ENCODE data around the gene PTGS1.
"Not testable (repeated sequence)": the region's sequence is repeated elsewhere in the genome, so short reads cannot be mapped to it uniquely, and the experiment has no call there.

PTGS1 gene

GRCh38 chr9:122354536-122355199, 16.2 kb upstream of the PTGS1 start:
- CTCF ChIA-PET: interaction anchor here (3.3 to 11.2 kb wide), 2 partner anchors 230 to 255 kb away, joined by 12 to 303 read pairs; no protein-coding TSS in a partner anchor
- Mint-ChIP-seq H3K36me3 (no peaks in the 10 kb centered on the region), H3K4me1 (no peaks in the 10 kb centered on the region), H3K4me3 (no peak overlapping the region), H3K27me3 (peaks cover 14% of the 10 kb centered on the region), H3K9me3 (peaks cover 4% of the 10 kb centered on the region), H3K27ac (no peak overlapping the region)
- DNase-seq: no peak

- Mint-ChIP-seq H3K4me3 (no peak overlapping the region), H3K36me3 (no peaks in the 10 kb centered on the region), H3K4me1 (no peaks in the 10 kb centered on the region), H3K27me3 (peaks cover 9% of the 10 kb centered on the region), H3K9me3 (peaks cover 4% of the 10 kb centered on the region), H3K27ac (no peak overlapping the region)
- no peak for DNase-seq
- CTCF ChIA-PET: interaction anchor here (3.3 to 11.2 kb wide), 2 partner anchors 231 to 256 kb away, joined by 12 to 303 read pairs; no protein-coding TSS in a partner anchor
These were observed 15.4 kb upstream of the PTGS1 start for GRCh38 chr9:122355336-122355875.

DNA sequence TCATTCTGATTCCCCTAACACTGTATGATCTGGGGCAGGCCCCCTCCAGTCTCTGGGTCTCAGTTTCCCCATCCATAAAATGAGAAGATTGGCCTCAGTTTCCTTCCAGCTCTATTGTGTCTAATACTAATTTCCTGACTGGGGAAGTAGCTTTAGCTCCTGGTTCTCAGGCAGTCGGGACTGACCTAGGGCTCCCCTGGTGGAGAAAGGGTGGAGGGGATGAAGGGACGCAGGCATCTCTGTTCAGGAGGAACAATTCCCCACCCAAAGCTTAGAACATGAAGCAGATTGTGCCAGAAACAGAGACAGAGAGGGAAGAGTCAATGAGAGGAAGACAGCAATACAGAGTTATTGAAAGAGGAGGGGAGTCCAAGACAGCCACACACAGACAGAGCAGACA, 14.2 kb upstream of the PTGS1 start:
- no peak overlapping the region for H3K27ac Mint-ChIP-seq
- H3K4me1 Mint-ChIP-seq: no peaks in the 10 kb centered on the region
- DNase-seq: no peak
- H3K27me3 Mint-ChIP-seq: peaks cover 13% of the 10 kb centered on the region
- H3K4me3 Mint-ChIP-seq: no peak overlapping the region
- CTCF ChIA-PET: interaction anchor here (0.6 to 11.2 kb wide), 3 partner anchors 209 to 258 kb away, joined by 3 to 303 read pairs (median 4); no protein-coding TSS in a partner anchor
- no peaks in the 10 kb centered on the region for H3K36me3 Mint-ChIP-seq
- peaks cover 4% of the 10 kb centered on the region for H3K9me3 Mint-ChIP-seq

GRCh38 chr9:122360891-122361290, 9.9 kb upstream of the PTGS1 start:
- peaks cover 12% of the 10 kb centered on the region for H3K27me3 Mint-ChIP-seq
- CTCF ChIA-PET: interaction anchor here (1.2 kb wide), 1 partner anchor 10 kb away, joined by 4 read pairs; no protein-coding TSS in a partner anchor
- no peaks in the 10 kb centered on the region for H3K36me3 Mint-ChIP-seq

GRCh38 chr9:122363131-122363530, 7.7 kb upstream of the PTGS1 start:
- not testable (repeated sequence) for H3K4me3 Mint-ChIP-seq, H3K27ac Mint-ChIP-seq, H3K4me1 Mint-ChIP-seq, H3K9me3 Mint-ChIP-seq, H3K36me3 Mint-ChIP-seq, DNase-seq
- peaks cover 12% of the 10 kb centered on the region for H3K27me3 Mint-ChIP-seq
- CTCF ChIA-PET: interaction anchor here (1.0 to 1.8 kb wide), 3 partner anchors 11 to 262 kb away, joined by 3 read pairs; no protein-coding TSS in a partner anchor

More at GRCh38 chr9:122360891-122361290, 9.9 kb upstream of the PTGS1 start:
- H3K4me3 Mint-ChIP-seq: no peak overlapping the region
- no peaks in the 10 kb centered on the region for H3K4me1 Mint-ChIP-seq
- no peak for DNase-seq
- no peak overlapping the region for H3K27ac Mint-ChIP-seq
- H3K9me3 Mint-ChIP-seq: no peaks in the 10 kb centered on the region

DNA sequence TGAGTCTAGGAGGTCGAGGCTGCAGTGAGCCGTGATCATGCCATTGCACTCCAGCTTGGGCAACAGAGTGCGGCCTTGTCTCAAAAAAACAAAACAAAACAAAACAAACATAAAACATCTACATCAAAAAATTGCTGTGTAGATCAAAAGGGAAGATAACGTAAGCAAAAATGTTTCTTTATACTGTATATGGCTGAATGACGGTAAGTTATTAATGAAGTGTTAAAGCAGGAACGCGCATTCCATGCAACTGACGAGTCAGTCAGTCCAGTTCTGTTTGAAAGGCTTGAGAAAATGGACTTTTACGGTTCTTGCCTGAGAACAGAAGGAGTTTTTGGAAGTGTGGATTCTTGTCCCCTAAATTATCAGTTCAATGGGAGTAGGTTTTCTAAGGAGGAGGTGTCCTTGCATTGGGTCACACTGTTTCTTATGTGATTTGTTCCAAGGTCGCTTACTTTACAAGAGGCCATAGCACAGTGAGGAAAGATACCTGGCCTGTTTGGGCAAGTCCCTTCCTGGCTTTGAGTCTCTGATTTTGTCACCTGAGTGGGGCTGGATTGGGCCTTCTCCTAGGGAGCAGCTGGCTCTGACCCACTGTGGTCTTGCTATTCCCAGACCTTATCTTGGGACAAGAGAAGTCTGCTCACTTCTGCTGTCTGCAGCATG, 6.6 kb upstream of the PTGS1 start:
- CTCF ChIA-PET: interaction anchor here (1.0 kb wide), 1 partner anchor 263 kb away, joined by 3 read pairs; no protein-coding TSS in a partner anchor
- Mint-ChIP-seq H3K27ac (no peak overlapping the region), H3K9me3 (no peaks in the 10 kb centered on the region), H3K4me3 (no peak overlapping the region), H3K4me1 (no peaks in the 10 kb centered on the region), H3K27me3 (peaks cover 17% of the 10 kb centered on the region), H3K36me3 (no peaks in the 10 kb centered on the region)
- no peak for DNase-seq

DNA sequence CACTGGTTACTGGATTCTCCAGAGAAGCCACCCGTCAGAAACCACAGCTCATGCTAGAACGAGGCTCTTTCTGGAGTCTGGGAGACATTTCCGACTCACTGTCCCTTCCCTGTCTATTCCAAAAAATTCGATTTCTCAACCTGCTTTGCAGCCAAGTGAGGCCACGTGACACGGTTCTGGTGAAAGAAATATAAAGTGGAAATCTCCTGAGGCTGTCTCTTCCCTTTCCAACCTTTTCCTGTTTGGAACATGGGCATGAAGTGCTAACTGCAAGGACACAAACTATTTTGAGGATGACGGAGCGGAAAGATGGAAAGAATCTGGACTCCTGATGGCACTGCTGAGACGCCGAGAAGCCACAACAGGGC, 6.1 kb upstream of the PTGS1 start:
- no peak overlapping the region for H3K27ac Mint-ChIP-seq
- peaks cover 21% of the 10 kb centered on the region for H3K27me3 Mint-ChIP-seq
- no peaks in the 10 kb centered on the region for H3K36me3 Mint-ChIP-seq
- CTCF ChIA-PET: interaction anchor here (1.2 kb wide), 1 partner anchor 14 kb away, joined by 5 read pairs; no protein-coding TSS in a partner anchor
- no peak overlapping the region for H3K4me3 Mint-ChIP-seq
- H3K9me3 Mint-ChIP-seq: no peaks in the 10 kb centered on the region
- DNase-seq: no peak
- no peaks in the 10 kb centered on the region for H3K4me1 Mint-ChIP-seq

GRCh38 chr9:122366074-122366660, 4.7 kb upstream of the PTGS1 start:
- CTCF ChIA-PET: interaction anchor here (1.2 kb wide), 1 partner anchor 16 kb away, joined by 5 read pairs; no protein-coding TSS in a partner anchor
- no peaks in the 10 kb centered on the region for H3K9me3 Mint-ChIP-seq

GRCh38 chr9:122367065-122367464, 3.8 kb upstream of the PTGS1 start:
- no peak overlapping the region for H3K27ac Mint-ChIP-seq
- no peaks in the 10 kb centered on the region for H3K36me3 Mint-ChIP-seq
- CTCF ChIA-PET: no interaction called here
- DNase-seq: no peak
- no peak overlapping the region for H3K4me3 Mint-ChIP-seq
- no peaks in the 10 kb centered on the region for H3K9me3 Mint-ChIP-seq
- H3K27me3 Mint-ChIP-seq: peaks cover 36% of the 10 kb centered on the region
- peaks cover 11% of the 10 kb centered on the region for H3K4me1 Mint-ChIP-seq

More at GRCh38 chr9:122366074-122366660, 4.7 kb upstream of the PTGS1 start:
- Mint-ChIP-seq H3K4me1 (peaks cover 7% of the 10 kb centered on the region), H3K27ac (no peak overlapping the region), H3K36me3 (no peaks in the 10 kb centered on the region), H3K4me3 (no peak overlapping the region), H3K27me3 (peaks cover 28% of the 10 kb centered on the region)
- DNase-seq: no peak

- CTCF ChIA-PET: no interaction called here
These were observed 2.9 kb upstream of the PTGS1 start for GRCh38 chr9:122367774-122368460.

GRCh38 chr9:122368642-122369041, 2.2 kb upstream of the PTGS1 start:
- Mint-ChIP-seq H3K9me3 (no peaks in the 10 kb centered on the region), H3K36me3 (no peaks in the 10 kb centered on the region), H3K4me1 (peaks cover 11% of the 10 kb centered on the region), H3K27ac (no peak overlapping the region), H3K27me3 (peaks cover 45% of the 10 kb centered on the region), H3K4me3 (no peak overlapping the region)
- no peak for DNase-seq
- CTCF ChIA-PET: no interaction called here

More at GRCh38 chr9:122367774-122368460, 2.9 kb upstream of the PTGS1 start:
- peaks cover 41% of the 10 kb centered on the region for H3K27me3 Mint-ChIP-seq
- H3K36me3 Mint-ChIP-seq: no peaks in the 10 kb centered on the region
- DNase-seq: no peak
- H3K4me3 Mint-ChIP-seq: no peak overlapping the region
- H3K9me3 Mint-ChIP-seq: no peaks in the 10 kb centered on the region
- peaks cover 11% of the 10 kb centered on the region for H3K4me1 Mint-ChIP-seq
- no peak overlapping the region for H3K27ac Mint-ChIP-seq

DNA sequence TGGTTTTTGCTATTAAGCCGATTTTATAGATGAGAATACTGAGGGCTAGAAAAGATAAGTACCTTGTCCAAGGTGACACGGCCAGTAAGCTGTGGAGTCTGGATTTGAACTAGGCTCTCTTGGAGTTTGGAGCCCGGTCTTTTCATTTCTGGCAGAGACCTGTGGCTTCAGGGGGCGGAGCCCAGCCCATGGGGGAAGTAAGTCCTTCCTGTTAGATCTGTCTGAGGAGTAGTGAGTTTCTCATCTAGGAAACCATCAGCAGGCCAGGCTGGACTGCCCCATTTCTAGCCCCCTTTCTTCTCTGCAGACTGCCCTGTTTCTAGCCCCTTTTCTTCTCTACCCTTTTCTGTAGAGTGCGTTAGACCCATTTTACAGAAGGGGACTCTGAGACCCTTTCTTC, 521 bp upstream of the PTGS1 start:
- Mint-ChIP-seq H3K36me3 (no peaks in the 10 kb centered on the region), H3K27ac (no peak overlapping the region), H3K4me3 (no peak overlapping the region), H3K9me3 (no peaks in the 10 kb centered on the region), H3K4me1 (peaks cover 11% of the 10 kb centered on the region), H3K27me3 (peaks cover 58% of the 10 kb centered on the region)
- no peak for DNase-seq
- CTCF ChIA-PET: interaction anchor here (0.9 to 1.1 kb wide), 2 partner anchors 21 to 245 kb away, joined by 3 read pairs; no protein-coding TSS in a partner anchor

- Mint-ChIP-seq H3K4me3 (no peak overlapping the region), H3K36me3 (no peaks in the 10 kb centered on the region), H3K27me3 (peaks cover 67% of the 10 kb centered on the region), H3K4me1 (peaks cover 11% of the 10 kb centered on the region), H3K9me3 (no peaks in the 10 kb centered on the region), H3K27ac (no peak overlapping the region)
- DNase-seq: no peak
- CTCF ChIA-PET: interaction anchor here (1.5 kb wide), 1 partner anchor 21 kb away, joined by 4 read pairs; no protein-coding TSS in a partner anchor
These were observed 1.0 kb downstream of the PTGS1 start for GRCh38 chr9:122371846-122372245.

Data from activated naive CD4-positive, alpha-beta T cell treated with anti-CD3 and anti-CD28 coated beads, Interleukin-2, amount 10 ng/mL, durations not matched to agents 7 days and 5 days (primary cell).